Cardiac septum (tissue), 1 donor: Measurements from ENCODE around the gene FCRL5. TPM values are rescaled to one million over a fixed set of nuclear protein-coding genes. Genes with fewer than 3 reads are reported as not detected.

ENCODE experiments used
- DNase-seq: peaks from one replicate; pipeline ENCODE4 v3.0.0-alpha.2; 2020; ENCODE audit warnings: low spot score
- intact Hi-C: fragments of 100-400 bp; cut with DNase I; formaldehyde crosslinking; loops from one replicate; pipeline ENCODE4 v1.14.0; 2022
- total RNA-seq: library from RNA; stranded (reverse); fragmentation: NEBNext Ultra II Directional; extraction: Animal tissue kit (Norgen Biotek cat#: 25700); gene quantifications from one replicate; pipeline ENCODE4 v1.2.1, GENCODE V29; 2021
- donor health status: DM: no; HTN: no; CAD: no.

The FCRL5 gene
- total RNA-seq, 1 donor from 2014 or later, result 0.30 TPM

- intact Hi-C loops, result no loop called here
- DNase-seq, result no peak
Measured at GRCh38 chr1:157466011-157466410, 86.3 kb downstream of the FCRL5 start.

Other genes with a start within 250 kb of the FCRL5 start
- not detected for gene FCRL4, start 45.6 kb upstream of the FCRL5 start, total RNA-seq
- gene FCRL3, start 148.3 kb upstream of the FCRL5 start, total RNA-seq, result 0.22 TPM
- gene FCRL2, start 224.6 kb upstream of the FCRL5 start, total RNA-seq, result not detected